Endothelial cell of umbilical vein (primary cell): ENCODE data around the gene MPHOSPH8. TPM values are rescaled to one million over a fixed set of nuclear protein-coding genes. Genes with fewer than 3 reads are reported as not detected.

Experiments used
- BruUV-seq: library from RNA; stranded (reverse); fragments of 400-500 nt; replicated peaks from 2 replicates; lab custom pipeline; 2021; lab: Mats Ljungman, UMichigan
- CTCF ChIA-PET: fragments of 300-600, 350-600 bp; sonication (Branson Sonifier 250); formaldehyde crosslinking; loops from one replicate; lab custom pipeline; 2021; ENCODE audit warnings: antibody characterized with exemption, inconsistent platforms; lab: Charles Lee
- POLR2A ChIA-PET: fragments of 300-600, 350-600 bp; sonication (Branson Sonifier 250); formaldehyde crosslinking; loops from one replicate; lab custom pipeline; 2021; ENCODE audit warnings: antibody characterized with exemption, inconsistent platforms; lab: Charles Lee
- DNase-seq: peaks from one replicate; pipeline ENCODE4 v3.0.0-alpha.2; 2011; ENCODE audit warnings: low read depth, low spot score
- FAIRE-seq: peaks from 2 replicates; lab custom pipeline; 2011; peaks lifted over from hg19 to GRCh38; lab: Jason Lieb, UNC
- H2AFZ ChIP-seq: 2 replicates; pipeline ENCODE4 v1.6.0; 2012; ENCODE audit warnings: low read depth, low read length, control low read depth, inconsistent platforms
- H3K27ac ChIP-seq: 2 replicates; pipeline ENCODE4 v1.5.1; 2011; ENCODE audit warnings: low read depth, mild to moderate bottlenecking, control low read depth, low read length, moderate library complexity; ENCODE audit not compliant: insufficient read depth
- H3K27me3 ChIP-seq, 2 experiments: 2 replicates each; pipeline versions ENCODE4 v1.6.0 to v1.6.1; 2011; ENCODE audit warnings: low read length in 2 of 2, mixed read lengths in 1 of 2; ENCODE audit not compliant: control insufficient read depth in 2 of 2, insufficient read depth in 2 of 2
- H3K36me3 ChIP-seq, 2 experiments: 2 replicates in 1 of 2; 3 replicates in 1 of 2; pipeline ENCODE4 v1.5.1; 2011; ENCODE audit warnings: low read length in 2 of 2, mild to moderate bottlenecking in 1 of 2, moderate library complexity in 1 of 2; ENCODE audit not compliant: control insufficient read depth in 2 of 2, insufficient read depth in 2 of 2; ENCODE audit errors: extremely low read depth in 1 of 2
- H3K4me1 ChIP-seq: 3 replicates; pipeline ENCODE4 v1.5.1; 2011; ENCODE audit warnings: mild to moderate bottlenecking, low read length; ENCODE audit not compliant: control insufficient read depth, insufficient read depth; ENCODE audit errors: extremely low read depth
- H3K4me2 ChIP-seq: 2 replicates; pipeline ENCODE4 v1.6.1; 2011; ENCODE audit warnings: low read length, control low read depth, mixed read lengths; ENCODE audit not compliant: insufficient read depth
- H3K4me3 ChIP-seq, 3 experiments: fragments of 200-600 bp in 1 of 3; sonication (generic), shearing (Covaris generic) in 1 of 3; replicated peaks in 1 of 3; 2 replicates each; pipeline ENCODE4 v1.5.1; 2011 to 2016; ENCODE audit warnings: control low read depth in 3 of 3, low read length in 3 of 3, mild to moderate bottlenecking in 2 of 3, inconsistent platforms in 1 of 3, low read depth in 1 of 3, moderate library complexity in 1 of 3; ENCODE audit not compliant: insufficient read depth in 1 of 3
- H3K79me2 ChIP-seq: 2 replicates; pipeline ENCODE4 v1.6.0; 2012; ENCODE audit warnings: low read length, inconsistent platforms; ENCODE audit not compliant: control insufficient read depth, insufficient read depth
- H3K9ac ChIP-seq: replicated peaks from 2 replicates; pipeline ENCODE3; 2011; ENCODE audit warnings: low read length, control low read depth; ENCODE audit not compliant: insufficient read depth; ENCODE audit errors: extremely low read depth
- H3K9me1 ChIP-seq: replicated peaks from 3 replicates; pipeline ENCODE4 v1.6.0; 2011; ENCODE audit warnings: mild to moderate bottlenecking, low read length; ENCODE audit not compliant: control insufficient read depth, insufficient read depth; ENCODE audit errors: extremely low read depth
- H3K9me3 ChIP-seq: replicated peaks from 2 replicates; pipeline ENCODE4 v1.5.1; 2012; ENCODE audit warnings: low read length, inconsistent platforms; ENCODE audit not compliant: control insufficient read depth, insufficient read depth
- H4K20me1 ChIP-seq: replicated peaks from 2 replicates; pipeline ENCODE3; 2011; ENCODE audit warnings: mild to moderate bottlenecking, low read length; ENCODE audit not compliant: control insufficient read depth, insufficient read depth; ENCODE audit errors: extremely low read depth
- CTCF ChIP-seq, 2 donors: IDR thresholded peaks; 1 replicate in 1 of 2; 2 replicates in 1 of 2; pipeline ENCODE4 v1.5.1; 2011; ENCODE audit warnings: low read length in 2 of 2, mild to moderate bottlenecking in 2 of 2, moderate library complexity in 2 of 2, control low read depth in 1 of 2, inconsistent platforms in 1 of 2, low read depth in 1 of 2; ENCODE audit not compliant: insufficient read depth in 1 of 2; ENCODE audit errors: extremely low read depth in 1 of 2
- GATA2 ChIP-seq: IDR thresholded peaks from 2 replicates; pipeline ENCODE4 v1.7.0; 2011; ENCODE audit warnings: low read depth, mild to moderate bottlenecking, moderate library complexity, mixed read lengths, low read length; ENCODE audit not compliant: insufficient read length, insufficient read depth
- JUN ChIP-seq: IDR thresholded peaks from 2 replicates; pipeline ENCODE4 v1.6.1; 2011; ENCODE audit warnings: borderline replicate concordance, low read depth; ENCODE audit not compliant: insufficient read length, insufficient read depth
- POLR2AphosphoS5 ChIP-seq: IDR thresholded peaks from 2 replicates; pipeline ENCODE4 v1.6.1; 2012; ENCODE audit warnings: low read depth, mild to moderate bottlenecking, control low read depth, low read length, moderate library complexity; ENCODE audit not compliant: insufficient read depth
- dilution Hi-C: fragments of 300-500 bp; cut with MboI; formaldehyde crosslinking; loops from one replicate; pipeline ENCODE4 v1.15.0; 2019; ENCODE audit warnings: low sequenced_read_pairs; ENCODE audit not compliant: extremely low pct_ligation_motif_present
- intact Hi-C: fragments of 100-400 bp; cut with micrococcal nuclease; formaldehyde crosslinking; loops from one replicate; pipeline ENCODE4 v1.10.0; 2022
- polyA plus RNA-seq, 4 experiments: library from polyadenylated mRNA; depleted of rRNA in 3 of 4; stranded (reverse) in 3 of 4; unstranded in 1 of 4; fragments of >200 nt; gene quantifications; 2 replicates each; pipeline versions ENCODE4 v1.2.1 to v1.2.3, GENCODE V29; 2011 to 2012; ENCODE audit warnings: missing spikeins in 1 of 4
- total RNA-seq: library from RNA; stranded (reverse); gene quantifications from 2 replicates; pipeline ENCODE4 v1.2.3, GENCODE V29; 2021

The MPHOSPH8 gene
- total and polyA plus RNA-seq, 2 donors (not counting 3 experiments of a cell fraction or from before 2014, with no cell fraction given) = 16.2 to 31.5 TPM

- ChIA-PET POLR2A (interaction anchor here (0.7 kb wide), 1 partner anchor 14 kb away, joined by 8 read pairs; no protein-coding TSS in a partner anchor), CTCF (no interaction called here)
- no peak for TF ChIP-seq GATA2
- no peak for TF ChIP-seq JUN
- no peak for TF ChIP-seq CTCF (IDR thresholded peaks at IDR 0.05; ENCODE audit: extremely low read depth in 1 of 2, insufficient read depth in 1 of 2, low read depth in 1 of 2, low read length in 2 of 2)
- TF ChIP-seq POLR2AphosphoS5 = no peak
- no peak overlapping the region for H3K9ac ChIP-seq
- peak overlapping the region; percentile 12 for H3K27ac ChIP-seq
- intact Hi-C loops (loop anchor here (10.0 kb wide), 1 partner anchor 111 kb away; the partner anchor contains the start of gene PSPC1), dilution Hi-C loops (no loop called here)
- no peak for FAIRE-seq
- H3K9me3 ChIP-seq = no peaks in the 10 kb centered on the region
- peaks cover 22% of the 10 kb centered on the region for H3K4me1 ChIP-seq
- H3K36me3 ChIP-seq = peaks cover 14 to 18% of the 10 kb centered on the region in 2 experiments
- no peaks in the 10 kb centered on the region for H4K20me1 ChIP-seq
- H3K9me1 ChIP-seq = no peaks in the 10 kb centered on the region
- H3K79me2 ChIP-seq = peaks cover 7% of the 10 kb centered on the region
- H3K4me3 ChIP-seq = no peak overlapping the region
- H3K4me2 ChIP-seq = no peak overlapping the region
- no peaks in the 10 kb centered on the region for H3K27me3 ChIP-seq
- BruUV-seq = no TSS peak
- H2AFZ ChIP-seq = no peak overlapping the region
- DNase-seq = peak; percentile 26
These were observed 40.3 kb downstream of the MPHOSPH8 start for GRCh38 chr13:19673473-19674430.
